GM23338 (cell line): Measurements from ENCODE around the gene PRODH2. TPM values are rescaled to one million over a fixed set of nuclear protein-coding genes. Genes with fewer than 3 reads are reported as not detected.
A peak's percentile ranks its signal among the peaks of the same experiment; 100 is the strongest.

Source experiments
- ATAC-seq: fragments of 200-7000 bp; cut with Tn5 transposase; 3 replicates; pipeline ENCODE4 v1.9.1; 2020
- DNase-seq: peaks from one replicate; pipeline ENCODE4 v3.0.0-alpha.2; 2015; ENCODE audit warnings: low spot score
- H2AFZ ChIP-seq: fragments of 200-600 bp; sonication (generic); 2 replicates; pipeline ENCODE4 v1.8.0; 2016; ENCODE audit warnings: antibody characterized with exemption, mild to moderate bottlenecking, moderate library complexity
- H3F3A ChIP-seq: fragments of 200-600 bp; sonication (generic); replicated peaks from 2 replicates; pipeline ENCODE4 v1.8.0; 2017; ENCODE audit warnings: antibody characterized with exemption, mixed run types, low read depth
- H3K27ac ChIP-seq: fragments of 200-600 bp; sonication (generic); 2 replicates; pipeline ENCODE4 v1.6.1; 2016; ENCODE audit warnings: low read depth
- H3K27me3 ChIP-seq: fragments of 200-600 bp; sonication (generic); 2 replicates; pipeline ENCODE4 v1.8.0; 2016; ENCODE audit warnings: mild to moderate bottlenecking, mixed run types, moderate library complexity; ENCODE audit not compliant: insufficient read depth
- H3K36me3 ChIP-seq: fragments of 200-600 bp; sonication (generic); 2 replicates; pipeline ENCODE4 v1.8.0; 2016; ENCODE audit warnings: mild to moderate bottlenecking; ENCODE audit not compliant: insufficient read depth
- H3K4me1 ChIP-seq: fragments of 200-600 bp; sonication (generic); 2 replicates; pipeline ENCODE4 v1.8.0; 2016; ENCODE audit warnings: mild to moderate bottlenecking, moderate library complexity; ENCODE audit not compliant: insufficient read depth
- H3K4me2 ChIP-seq: fragments of 200-600 bp; sonication (generic); 2 replicates; pipeline ENCODE4 v1.7.1; 2017; ENCODE audit warnings: mixed run types
- H3K4me3 ChIP-seq: fragments of 200-600 bp; sonication (generic); 2 replicates; pipeline ENCODE4 v1.6.1; 2016; ENCODE audit warnings: mixed run types
- H3K79me2 ChIP-seq: fragments of 200-600 bp; sonication (generic); replicated peaks from 2 replicates; pipeline ENCODE4 v1.8.0; 2017; ENCODE audit warnings: mild to moderate bottlenecking; ENCODE audit not compliant: insufficient read depth
- H3K9me2 ChIP-seq: fragments of 200-600 bp; sonication (generic); 2 replicates; pipeline ENCODE4 v1.8.0; 2017; ENCODE audit not compliant: insufficient read depth
- H4K20me1 ChIP-seq: fragments of 200-600 bp; sonication (generic); replicated peaks from 2 replicates; pipeline ENCODE4 v1.8.0; 2017; ENCODE audit warnings: mild to moderate bottlenecking; ENCODE audit not compliant: insufficient read depth
- H3K27ac Mint-ChIP-seq: 2 replicates; pipeline ENCODE4 v1.8.0; 2020; ENCODE audit warnings: inconsistent platforms, mild to moderate bottlenecking, moderate library complexity, mixed read lengths
- H3K27me3 Mint-ChIP-seq: 3 replicates; pipeline ENCODE4 v1.8.0; 2022; ENCODE audit warnings: low read depth, mild to moderate bottlenecking, moderate library complexity, mixed read lengths, inconsistent platforms; ENCODE audit not compliant: insufficient read depth, poor library complexity
- H3K36me3 Mint-ChIP-seq: 3 replicates; pipeline ENCODE4 v1.8.0; 2021; ENCODE audit warnings: low read depth, mild to moderate bottlenecking, inconsistent platforms, moderate library complexity, mixed read lengths
- H3K4me1 Mint-ChIP-seq: 3 replicates; pipeline ENCODE4 v1.8.0; 2020; ENCODE audit warnings: mild to moderate bottlenecking, inconsistent platforms, mixed read lengths
- H3K4me3 Mint-ChIP-seq: 3 replicates; pipeline ENCODE4 v1.8.0; 2021; ENCODE audit warnings: moderate library complexity, mild to moderate bottlenecking, inconsistent platforms, mixed read lengths
- H3K9me3 Mint-ChIP-seq: 3 replicates; pipeline ENCODE4 v1.8.0; 2020; ENCODE audit warnings: moderate library complexity, mild to moderate bottlenecking, inconsistent platforms, mixed read lengths
- CREB1 ChIP-seq: fragments of 250-450 bp; sonication (Bioruptor Pico); IDR thresholded peaks from 2 replicates; pipeline ENCODE4 v1.5.0; 2020; ENCODE audit warnings: low read depth, mild to moderate bottlenecking, moderate library complexity
- EZH2 ChIP-seq: fragments of 200-600 bp; sonication (generic); IDR thresholded peaks from one replicate; pipeline ENCODE4 v1.8.0; 2017; ENCODE audit warnings: antibody characterized with exemption, mild to moderate bottlenecking, low read depth; ENCODE audit not compliant: unreplicated experiment
- EZH2phosphoT487 ChIP-seq: fragments of 200-600 bp; sonication (generic); IDR thresholded peaks from one replicate; pipeline ENCODE4 v1.8.1; 2018; ENCODE audit warnings: antibody characterized with exemption; ENCODE audit not compliant: unreplicated experiment
- ZNF114 ChIP-seq: fragments of 250-450 bp; sonication (Bioruptor Pico); IDR thresholded peaks from 2 replicates; pipeline ENCODE4 v1.5.0; 2020; ENCODE audit warnings: mild to moderate bottlenecking, moderate library complexity
- ZNF331 ChIP-seq: fragments of 250-450 bp; sonication (Bioruptor Pico); IDR thresholded peaks from 2 replicates; pipeline ENCODE4 v1.5.0; 2020; ENCODE audit warnings: low read depth, mild to moderate bottlenecking, moderate library complexity
- polyA plus RNA-seq: library from polyadenylated mRNA; unstranded; fragments of >200 nt; fragmentation: Nextera tagmentation; extraction: Ambion mirVana; gene quantifications from 2 replicates; pipeline ENCODE4 v1.2.1, GENCODE V29; 2016
- total RNA-seq: library from RNA; depleted of rRNA; stranded (reverse); fragments of >200 nt; shearing (Covaris generic); gene quantifications from 2 replicates; pipeline ENCODE4 v1.2.3, GENCODE V29; 2014
- TF ChIP-seq, protein P1 (sequence below), 2 experiments: fragments of 200-600 bp in 1 of 2; sonication (generic) in 1 of 2; conservative IDR thresholded peaks; 2 replicates each; pipeline versions ENCODE4 v1.5.1 to v1.6.1; 2016 to 2017; ENCODE audit warnings: antibody characterized with exemption in 2 of 2, low read depth in 2 of 2, mild to moderate bottlenecking in 2 of 2, moderate library complexity in 1 of 2
- TF ChIP-seq, protein P2 (sequence below): IDR thresholded peaks from 2 replicates; pipeline ENCODE4 v1.6.1; 2016; ENCODE audit warnings: antibody characterized with exemption
- TF ChIP-seq, protein P3 (sequence below): IDR thresholded peaks from one replicate; pipeline ENCODE4 v1.6.1; 2018; ENCODE audit warnings: antibody characterized with exemption; ENCODE audit not compliant: unreplicated experiment

PRODH2 gene
- total and polyA plus RNA-seq, 2 experiments from 2014 or later, result not detected

DNA sequence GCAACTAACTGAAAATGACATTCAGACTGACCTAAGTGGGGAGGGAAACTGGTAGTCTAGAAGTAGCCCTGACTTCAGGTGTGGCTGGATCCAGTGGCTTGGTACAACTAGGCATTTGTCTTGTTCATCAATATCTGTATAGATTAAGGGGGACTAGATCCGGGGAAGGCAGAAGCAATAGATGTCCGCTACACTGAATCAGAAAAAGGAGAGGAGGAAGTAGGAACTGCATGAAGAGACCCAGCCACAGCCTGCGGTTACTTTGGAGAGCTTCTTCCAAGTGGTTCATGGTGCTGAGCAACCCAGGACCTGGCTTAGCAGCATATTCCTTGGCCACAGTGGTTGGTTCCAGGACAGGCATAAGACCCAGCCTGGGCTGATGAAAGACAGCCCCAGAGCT lies 9.9 kb upstream of the PRODH2 start:
- H3K4me1 ChIP-seq, result no peaks in the 10 kb centered on the region
- Mint-ChIP-seq H3K4me1 (peaks cover 4% of the 10 kb centered on the region; the same call in 2 of the 3 replicates), H3K27me3 (peaks cover 6% of the 10 kb centered on the region), H3K27ac (no peak overlapping the region), H3K36me3 (no peaks in the 10 kb centered on the region), H3K9me3 (no peaks in the 10 kb centered on the region), H3K4me3 (no peak overlapping the region)
- no peaks in the 10 kb centered on the region for H3K79me2 ChIP-seq
- H2AFZ ChIP-seq, result peak overlapping the region; percentile 86
- H3K27me3 ChIP-seq, result no peaks in the 10 kb centered on the region
- no peak overlapping the region for H3K27ac ChIP-seq
- ATAC-seq (peak; percentile 52; the same call in 2 of the 3 replicates), DNase-seq (no peak)
- TF ChIP-seq ZNF331 (CRISPR knock-in tag) (no peak), EZH2 (no peak)
- TF ChIP-seq, protein P1, sequence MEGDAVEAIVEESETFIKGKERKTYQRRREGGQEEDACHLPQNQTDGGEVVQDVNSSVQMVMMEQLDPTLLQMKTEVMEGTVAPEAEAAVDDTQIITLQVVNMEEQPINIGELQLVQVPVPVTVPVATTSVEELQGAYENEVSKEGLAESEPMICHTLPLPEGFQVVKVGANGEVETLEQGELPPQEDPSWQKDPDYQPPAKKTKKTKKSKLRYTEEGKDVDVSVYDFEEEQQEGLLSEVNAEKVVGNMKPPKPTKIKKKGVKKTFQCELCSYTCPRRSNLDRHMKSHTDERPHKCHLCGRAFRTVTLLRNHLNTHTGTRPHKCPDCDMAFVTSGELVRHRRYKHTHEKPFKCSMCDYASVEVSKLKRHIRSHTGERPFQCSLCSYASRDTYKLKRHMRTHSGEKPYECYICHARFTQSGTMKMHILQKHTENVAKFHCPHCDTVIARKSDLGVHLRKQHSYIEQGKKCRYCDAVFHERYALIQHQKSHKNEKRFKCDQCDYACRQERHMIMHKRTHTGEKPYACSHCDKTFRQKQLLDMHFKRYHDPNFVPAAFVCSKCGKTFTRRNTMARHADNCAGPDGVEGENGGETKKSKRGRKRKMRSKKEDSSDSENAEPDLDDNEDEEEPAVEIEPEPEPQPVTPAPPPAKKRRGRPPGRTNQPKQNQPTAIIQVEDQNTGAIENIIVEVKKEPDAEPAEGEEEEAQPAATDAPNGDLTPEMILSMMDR (conservative IDR thresholded peaks at IDR 0.05; ENCODE audit: low read depth in 2 of 2), result no peak
- TF ChIP-seq, protein P2, sequence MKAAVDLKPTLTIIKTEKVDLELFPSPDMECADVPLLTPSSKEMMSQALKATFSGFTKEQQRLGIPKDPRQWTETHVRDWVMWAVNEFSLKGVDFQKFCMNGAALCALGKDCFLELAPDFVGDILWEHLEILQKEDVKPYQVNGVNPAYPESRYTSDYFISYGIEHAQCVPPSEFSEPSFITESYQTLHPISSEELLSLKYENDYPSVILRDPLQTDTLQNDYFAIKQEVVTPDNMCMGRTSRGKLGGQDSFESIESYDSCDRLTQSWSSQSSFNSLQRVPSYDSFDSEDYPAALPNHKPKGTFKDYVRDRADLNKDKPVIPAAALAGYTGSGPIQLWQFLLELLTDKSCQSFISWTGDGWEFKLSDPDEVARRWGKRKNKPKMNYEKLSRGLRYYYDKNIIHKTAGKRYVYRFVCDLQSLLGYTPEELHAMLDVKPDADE, result no peak
- no peak overlapping the region for H3K4me2 ChIP-seq
- no peaks in the 10 kb centered on the region for H3K9me2 ChIP-seq
- no peaks in the 10 kb centered on the region for H3K36me3 ChIP-seq
- H4K20me1 ChIP-seq, result no peaks in the 10 kb centered on the region; the same call in 1 of the 2 replicates
- no peaks in the 10 kb centered on the region for H3F3A ChIP-seq
- H3K4me3 ChIP-seq, result no peak overlapping the region

DNA sequence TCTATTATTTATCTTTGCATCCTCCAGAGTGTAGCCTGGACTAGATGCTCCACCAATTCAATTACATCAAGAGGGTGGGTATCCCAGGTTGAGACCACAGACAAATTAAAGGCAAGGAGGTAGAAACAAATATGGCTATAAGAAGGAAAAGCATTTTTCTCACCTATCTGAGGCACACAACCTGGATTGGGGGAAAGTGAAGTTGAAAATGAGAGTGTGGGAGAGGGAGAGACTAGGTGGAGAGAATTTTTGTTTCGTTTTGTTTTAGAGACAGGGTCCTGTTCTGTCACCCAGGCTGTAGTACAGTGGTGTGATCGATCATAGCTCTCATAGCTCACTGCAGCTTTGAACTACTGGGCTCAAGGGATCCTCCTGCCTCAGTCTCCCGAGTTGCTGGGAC lies 5.8 kb upstream of the PRODH2 start:
- peaks cover 4% of the 10 kb centered on the region; the same call in 1 of the 2 replicates for H3F3A ChIP-seq
- no peak overlapping the region for H3K4me2 ChIP-seq
- Mint-ChIP-seq H3K4me3 (no peak overlapping the region), H3K4me1 (peaks cover 9% of the 10 kb centered on the region), H3K36me3 (no peaks in the 10 kb centered on the region), H3K27me3 (peaks cover 9% of the 10 kb centered on the region), H3K9me3 (no peaks in the 10 kb centered on the region; the same call in 2 of the 3 replicates), H3K27ac (no peak overlapping the region)
- H2AFZ ChIP-seq, result no peak overlapping the region
- no peak for ATAC-seq
- H4K20me1 ChIP-seq, result no peaks in the 10 kb centered on the region
- H3K27ac ChIP-seq, result no peak overlapping the region
- DNase-seq, result no peak
- no peaks in the 10 kb centered on the region for H3K36me3 ChIP-seq
- no peaks in the 10 kb centered on the region for H3K9me2 ChIP-seq
- H3K4me3 ChIP-seq, result no peak overlapping the region
- H3K4me1 ChIP-seq, result 0 out of 2 replicates have a peak, but pooled peaks cover 4% of the 10 kb centered on the region
- no peaks in the 10 kb centered on the region for H3K79me2 ChIP-seq
- H3K27me3 ChIP-seq, result no peaks in the 10 kb centered on the region
- TF ChIP-seq ZNF114 (CRISPR knock-in tag) (no peak), EZH2 (no peak), CREB1 (no peak), EZH2phosphoT487 (no peak)
- TF ChIP-seq, protein P3, sequence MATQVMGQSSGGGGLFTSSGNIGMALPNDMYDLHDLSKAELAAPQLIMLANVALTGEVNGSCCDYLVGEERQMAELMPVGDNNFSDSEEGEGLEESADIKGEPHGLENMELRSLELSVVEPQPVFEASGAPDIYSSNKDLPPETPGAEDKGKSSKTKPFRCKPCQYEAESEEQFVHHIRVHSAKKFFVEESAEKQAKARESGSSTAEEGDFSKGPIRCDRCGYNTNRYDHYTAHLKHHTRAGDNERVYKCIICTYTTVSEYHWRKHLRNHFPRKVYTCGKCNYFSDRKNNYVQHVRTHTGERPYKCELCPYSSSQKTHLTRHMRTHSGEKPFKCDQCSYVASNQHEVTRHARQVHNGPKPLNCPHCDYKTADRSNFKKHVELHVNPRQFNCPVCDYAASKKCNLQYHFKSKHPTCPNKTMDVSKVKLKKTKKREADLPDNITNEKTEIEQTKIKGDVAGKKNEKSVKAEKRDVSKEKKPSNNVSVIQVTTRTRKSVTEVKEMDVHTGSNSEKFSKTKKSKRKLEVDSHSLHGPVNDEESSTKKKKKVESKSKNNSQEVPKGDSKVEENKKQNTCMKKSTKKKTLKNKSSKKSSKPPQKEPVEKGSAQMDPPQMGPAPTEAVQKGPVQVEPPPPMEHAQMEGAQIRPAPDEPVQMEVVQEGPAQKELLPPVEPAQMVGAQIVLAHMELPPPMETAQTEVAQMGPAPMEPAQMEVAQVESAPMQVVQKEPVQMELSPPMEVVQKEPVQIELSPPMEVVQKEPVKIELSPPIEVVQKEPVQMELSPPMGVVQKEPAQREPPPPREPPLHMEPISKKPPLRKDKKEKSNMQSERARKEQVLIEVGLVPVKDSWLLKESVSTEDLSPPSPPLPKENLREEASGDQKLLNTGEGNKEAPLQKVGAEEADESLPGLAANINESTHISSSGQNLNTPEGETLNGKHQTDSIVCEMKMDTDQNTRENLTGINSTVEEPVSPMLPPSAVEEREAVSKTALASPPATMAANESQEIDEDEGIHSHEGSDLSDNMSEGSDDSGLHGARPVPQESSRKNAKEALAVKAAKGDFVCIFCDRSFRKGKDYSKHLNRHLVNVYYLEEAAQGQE, result no peak
- TF ChIP-seq, protein P2, result no peak
